Neuron (in vitro differentiated cells): Measurements from ENCODE around the gene IL34.

Experiments used
- H2AFZ ChIP-seq: one replicate; pipeline ENCODE4 v1.6.1; 2013; ENCODE audit warnings: low read depth, mild to moderate bottlenecking, inconsistent platforms, low read length, moderate library complexity
- H3K27me3 ChIP-seq: one replicate; pipeline ENCODE4 v1.6.1; 2013; ENCODE audit warnings: low read length; ENCODE audit not compliant: insufficient read depth
- H3K36me3 ChIP-seq: one replicate; pipeline ENCODE4 v1.6.1; 2013; ENCODE audit warnings: low read length; ENCODE audit not compliant: insufficient read depth
- H3K4me1 ChIP-seq: one replicate; pipeline ENCODE4 v1.6.1; 2013; ENCODE audit warnings: low read length; ENCODE audit not compliant: insufficient read depth
- H3K4me3 ChIP-seq: 2 replicates; pipeline ENCODE4 v1.5.1; 2013; ENCODE audit warnings: mild to moderate bottlenecking, low read length, moderate library complexity
- H3K9me3 ChIP-seq: one replicate; pipeline ENCODE4 v1.6.1; 2013; ENCODE audit warnings: low read length

The IL34 gene

DNA sequence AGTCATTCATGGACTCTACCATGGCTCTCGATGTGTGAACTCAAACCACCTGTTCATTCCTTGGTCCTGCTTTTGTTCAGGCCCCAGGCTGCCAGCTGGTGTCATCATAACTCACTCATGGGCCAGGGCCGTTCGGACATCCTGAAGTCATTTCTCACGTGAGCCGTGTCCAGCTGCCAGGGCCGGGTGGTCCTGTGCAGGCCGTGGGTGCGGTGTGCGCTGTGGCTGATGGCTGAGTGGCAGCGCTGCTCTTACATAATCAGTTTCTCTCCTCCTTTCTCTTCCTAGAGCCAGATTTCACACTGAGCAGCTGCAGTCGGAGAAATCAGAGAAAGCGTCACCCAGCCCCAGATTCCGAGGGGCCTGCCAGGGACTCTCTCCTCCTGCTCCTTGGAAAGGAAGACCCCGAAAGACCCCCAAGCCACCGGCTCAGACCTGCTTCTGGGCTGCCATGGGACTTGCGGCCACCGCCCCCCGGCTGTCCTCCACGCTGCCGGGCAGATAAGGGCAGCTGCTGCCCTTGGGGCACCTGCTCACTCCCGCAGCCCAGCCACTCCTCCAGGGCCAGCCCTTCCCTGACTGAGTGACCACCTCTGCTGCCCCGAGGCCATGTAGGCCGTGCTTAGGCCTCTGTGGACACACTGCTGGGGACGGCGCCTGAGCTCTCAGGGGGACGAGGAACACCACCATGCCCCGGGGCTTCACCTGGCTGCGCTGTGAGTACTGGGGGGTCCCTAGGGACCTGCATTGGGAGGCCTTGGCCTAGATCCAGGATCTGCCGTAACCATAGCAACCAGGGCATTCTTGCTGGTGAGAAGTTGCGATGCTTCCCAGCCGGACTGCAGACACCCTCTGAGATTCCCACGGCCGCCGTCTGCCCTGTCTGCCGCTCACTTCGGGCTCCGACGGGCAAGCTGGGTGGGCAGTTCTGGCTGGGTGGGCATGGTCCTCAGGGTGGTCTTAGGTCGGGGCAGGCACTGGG, at the start of gene IL34:
Gene IL34, plus strand, starts transcription at position 300 of the 982 bp plus-strand sequence. Its CDS starts 389 bp downstream, at position 689.
- Histone ChIP-seq H3K9me3 (peaks cover 7% of the 10 kb centered on the region), H2AFZ (no peak within 1 kb of the TSS), H3K36me3 (no peaks in the 10 kb centered on the region), H3K27me3 (no peaks in the 10 kb centered on the region), H3K4me3 (no peak within 1 kb of the TSS), H3K4me1 (peaks cover 13% of the 10 kb centered on the region)

DNA sequence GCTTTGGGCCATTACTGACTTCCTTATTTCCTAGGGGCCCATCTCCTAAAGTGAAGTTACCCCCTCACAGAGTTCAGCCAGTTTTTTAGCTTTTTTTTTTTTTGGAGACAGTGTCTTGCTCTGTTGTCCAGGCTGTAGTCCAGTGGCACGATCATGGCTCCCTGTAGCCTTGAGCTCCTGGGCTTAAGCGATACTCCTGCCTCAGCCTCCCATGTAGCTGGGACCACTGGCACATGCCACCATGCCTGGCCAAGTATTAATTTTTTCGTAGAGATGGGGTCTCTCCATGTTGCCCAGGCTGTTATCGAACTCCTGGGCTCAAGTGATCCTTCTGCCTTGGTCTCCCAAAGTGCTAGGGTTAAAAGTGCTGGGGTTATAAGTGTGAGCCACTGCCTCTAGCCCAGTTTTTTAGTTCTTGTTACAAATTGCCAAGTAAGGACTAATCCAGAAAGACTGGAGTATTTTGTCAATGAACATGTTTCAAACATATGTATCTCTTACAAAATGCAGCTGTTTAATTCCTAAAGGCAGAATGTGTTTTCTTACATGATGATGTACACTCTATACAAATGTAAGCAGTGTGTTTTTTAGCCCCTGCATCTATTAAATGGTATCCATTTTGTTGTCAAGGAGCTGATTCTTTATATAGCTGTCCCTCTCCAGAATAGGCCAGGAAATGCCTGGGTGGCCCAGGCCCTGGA, 49.1 kb upstream of the IL34 start:
- no peaks in the 10 kb centered on the region for H3K36me3 ChIP-seq
- no peaks in the 10 kb centered on the region for H3K9me3 ChIP-seq
- peaks cover 2% of the 10 kb centered on the region for H3K27me3 ChIP-seq
- no peak overlapping the region for H3K4me3 ChIP-seq
- H3K4me1 ChIP-seq, result peaks cover 3% of the 10 kb centered on the region
- H2AFZ ChIP-seq, result no peak overlapping the region

DNA sequence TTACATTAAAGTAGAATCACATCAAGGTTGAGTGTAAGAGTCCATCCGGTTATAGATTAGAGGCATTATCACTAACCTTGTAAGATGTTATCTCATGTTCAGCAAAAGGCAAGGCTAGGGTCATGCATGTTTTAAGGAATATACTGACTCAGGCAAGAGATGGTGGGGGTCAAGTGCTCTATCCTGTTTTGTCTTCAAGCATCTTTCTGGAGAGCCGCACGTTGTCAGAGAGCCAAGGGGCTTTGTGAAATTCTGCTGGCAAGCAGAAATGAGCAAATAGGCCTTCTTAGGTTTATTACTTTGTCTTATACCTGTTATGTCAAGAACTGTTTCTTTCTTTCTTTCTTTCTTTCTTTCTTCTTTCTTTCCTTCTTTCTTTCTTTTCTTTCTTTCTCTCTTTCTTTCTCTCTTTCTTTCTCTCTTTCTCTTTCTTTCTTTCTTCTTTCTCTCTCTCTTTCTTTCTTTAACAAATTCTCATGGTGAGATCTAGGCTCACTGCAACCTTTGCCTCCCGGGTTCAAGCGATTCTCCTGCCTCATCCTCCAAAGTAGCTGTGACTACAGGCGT, 47.3 kb upstream of the IL34 start:
- peaks cover 2% of the 10 kb centered on the region for H3K27me3 ChIP-seq
- H2AFZ ChIP-seq, result no peak overlapping the region
- H3K9me3 ChIP-seq, result no peaks in the 10 kb centered on the region

DNA sequence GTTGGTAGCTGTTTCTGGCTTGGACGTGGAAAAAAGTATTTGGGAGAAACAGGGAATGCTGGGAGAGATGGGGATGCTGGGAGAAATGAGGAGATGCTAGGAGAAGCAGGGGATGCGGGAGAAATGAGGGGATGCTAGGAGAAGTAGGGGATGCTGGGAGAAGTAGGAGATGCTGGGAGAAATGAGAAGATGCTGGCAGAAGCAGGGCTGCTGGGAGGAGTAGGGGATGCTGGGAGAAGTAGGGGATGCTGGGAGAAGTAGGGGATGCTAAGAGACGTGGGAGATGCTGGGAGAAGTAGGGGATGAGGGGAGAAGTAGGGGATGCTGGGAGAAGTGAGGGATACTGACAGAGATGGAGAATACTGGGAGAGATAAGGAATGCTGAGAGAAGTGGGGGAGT, 45.6 kb upstream of the IL34 start:
- no peaks in the 10 kb centered on the region for H3K27me3 ChIP-seq
- no peaks in the 10 kb centered on the region for H3K9me3 ChIP-seq
- peaks cover 3% of the 10 kb centered on the region for H3K4me1 ChIP-seq
- no peak overlapping the region for H3K4me3 ChIP-seq
- no peak overlapping the region for H2AFZ ChIP-seq
- H3K36me3 ChIP-seq, result no peaks in the 10 kb centered on the region

More for the DNA sequence above, 47.3 kb upstream of the IL34 start:
- Histone ChIP-seq H3K4me3 (no peak overlapping the region), H3K36me3 (no peaks in the 10 kb centered on the region), H3K4me1 (peaks cover 3% of the 10 kb centered on the region)

DNA sequence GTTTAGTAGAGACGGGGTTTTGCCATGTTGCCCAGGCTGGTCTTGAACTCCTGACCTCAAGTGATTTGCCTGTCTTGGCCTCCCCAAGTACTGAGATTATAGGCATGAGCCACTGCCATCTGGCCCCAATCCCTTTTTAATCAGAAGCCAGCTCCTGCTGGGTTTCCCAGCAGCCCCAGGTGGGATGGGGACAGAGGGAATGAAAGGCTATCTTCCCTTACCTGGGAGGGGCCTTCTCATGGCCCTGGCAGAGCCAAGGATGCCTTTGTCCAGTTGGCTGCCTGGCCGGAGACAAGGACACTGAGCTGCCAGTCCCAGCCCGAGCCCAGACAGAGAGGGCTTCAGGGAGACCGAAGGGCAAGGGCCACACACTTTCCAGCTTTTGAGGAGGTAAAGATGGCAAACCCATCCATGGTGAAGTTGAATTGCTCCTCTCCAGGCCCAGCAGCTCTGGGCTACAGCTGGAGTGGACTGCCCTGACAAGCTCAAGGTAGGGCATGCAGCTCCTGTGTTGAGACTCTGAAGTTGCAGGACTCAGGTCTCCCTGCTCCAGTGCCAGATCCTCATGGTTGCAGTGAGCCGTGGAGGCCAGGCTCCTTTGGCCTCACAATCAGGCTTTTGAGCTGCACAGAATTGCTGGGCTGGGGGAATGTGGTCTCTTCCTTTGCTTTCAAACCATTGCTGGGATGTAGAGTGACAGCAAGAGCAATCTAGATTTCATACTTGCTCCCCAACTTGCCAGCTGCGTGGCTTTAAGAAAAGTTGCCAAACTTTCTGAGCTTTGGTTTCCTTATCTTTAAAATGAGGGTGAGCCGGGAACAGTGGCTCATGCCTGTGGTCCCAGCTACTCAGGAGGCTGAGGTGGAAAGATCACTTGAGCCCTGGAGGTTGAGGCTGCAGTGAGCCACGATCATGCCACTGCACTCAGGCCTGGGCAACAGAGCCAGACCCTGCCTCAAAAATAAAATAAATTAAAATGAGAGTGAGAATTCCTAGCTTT, 44.5 kb upstream of the IL34 start:
- H3K27me3 ChIP-seq, result no peaks in the 10 kb centered on the region
- no peak overlapping the region for H2AFZ ChIP-seq
- H3K36me3 ChIP-seq, result no peaks in the 10 kb centered on the region
- H3K9me3 ChIP-seq, result no peaks in the 10 kb centered on the region
- no peak overlapping the region for H3K4me3 ChIP-seq
- peaks cover 3% of the 10 kb centered on the region for H3K4me1 ChIP-seq

DNA sequence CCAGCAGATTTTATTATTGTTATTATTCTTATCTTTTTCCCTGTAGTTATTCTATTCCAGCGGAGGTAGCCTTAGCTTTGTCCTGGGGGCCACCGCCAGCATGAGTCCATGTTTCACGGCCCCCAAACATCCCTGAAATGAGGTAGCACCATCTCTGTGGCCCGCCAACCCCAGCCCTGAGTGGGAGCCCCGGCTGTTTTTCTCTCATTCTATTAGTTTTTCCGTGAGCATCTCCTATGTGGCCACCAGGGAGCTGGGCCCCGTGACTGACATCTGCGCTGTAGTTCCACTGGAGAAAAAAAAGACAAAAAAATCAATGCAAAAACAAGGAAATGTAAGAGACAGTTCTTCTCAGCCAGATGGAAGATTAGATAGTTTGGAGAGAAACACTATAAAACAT, 43.5 kb upstream of the IL34 start:
- Histone ChIP-seq H3K36me3 (no peaks in the 10 kb centered on the region), H2AFZ (no peak overlapping the region), H3K4me3 (no peak overlapping the region), H3K4me1 (no peaks in the 10 kb centered on the region), H3K9me3 (no peaks in the 10 kb centered on the region), H3K27me3 (no peaks in the 10 kb centered on the region)

DNA sequence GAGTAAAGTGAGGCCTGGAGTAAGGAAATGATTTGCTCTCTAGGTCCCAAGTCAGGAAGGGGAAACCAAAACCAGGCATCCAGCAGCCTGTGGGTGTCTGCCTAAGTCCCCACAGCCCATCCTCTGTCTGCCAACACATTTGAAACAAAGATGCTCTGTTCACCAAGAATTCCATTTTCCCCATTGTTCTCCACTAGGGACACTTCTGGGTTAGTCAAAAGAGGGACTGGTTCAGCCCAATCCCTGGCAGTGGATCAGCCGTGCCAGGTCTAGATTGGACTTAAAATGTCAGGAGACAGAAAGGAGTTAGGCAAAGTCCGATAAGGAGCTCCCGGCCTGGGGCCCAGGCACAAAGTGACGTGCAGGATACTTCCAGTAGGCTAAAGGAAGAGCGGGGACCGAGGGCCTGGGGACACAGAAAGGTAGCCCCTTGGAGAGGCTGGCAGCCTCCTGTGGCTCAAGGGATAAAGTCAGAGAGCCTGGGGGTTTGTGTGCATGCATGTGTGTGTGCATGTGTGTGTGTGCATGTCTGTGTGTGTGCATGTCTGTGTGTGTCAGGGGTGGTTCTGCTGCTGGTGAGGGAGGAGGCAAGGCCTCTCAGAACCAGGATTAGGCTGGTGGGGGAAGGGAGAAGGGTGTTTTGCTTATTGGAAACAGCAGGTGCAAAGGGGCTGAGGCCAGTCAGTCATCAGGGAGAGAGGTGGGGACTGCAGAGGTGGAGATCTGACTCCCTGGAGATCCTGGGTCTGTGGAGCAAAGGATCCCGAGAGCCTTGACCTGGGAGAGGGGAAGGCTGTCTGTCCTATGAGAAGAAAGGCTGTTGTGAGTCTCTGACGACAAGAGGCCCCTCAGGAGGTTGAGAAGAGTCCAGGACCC, 41.7 kb upstream of the IL34 start:
- Histone ChIP-seq H2AFZ (no peak overlapping the region), H3K27me3 (no peaks in the 10 kb centered on the region), H3K4me1 (no peaks in the 10 kb centered on the region), H3K9me3 (no peaks in the 10 kb centered on the region), H3K4me3 (no peak overlapping the region), H3K36me3 (no peaks in the 10 kb centered on the region)

DNA sequence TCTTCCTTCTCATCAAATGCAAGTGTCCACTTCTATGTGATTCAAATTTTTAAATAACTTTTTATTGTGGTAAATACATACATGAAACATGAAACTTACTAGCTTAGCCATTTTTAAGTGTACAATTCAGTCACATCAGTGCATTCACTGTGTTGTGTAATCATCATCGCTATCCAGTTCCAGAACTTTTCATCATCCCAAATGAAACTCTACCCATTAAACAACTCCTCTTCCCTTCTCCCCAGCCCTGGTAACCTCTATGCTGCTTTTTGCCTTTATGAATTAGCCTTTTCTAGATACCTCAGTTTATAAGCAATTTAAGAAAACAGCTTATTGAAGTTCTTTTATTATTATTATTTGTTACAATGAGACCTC, 41.1 kb upstream of the IL34 start:
- H3K4me1 ChIP-seq, result no peaks in the 10 kb centered on the region
- H3K4me3 ChIP-seq, result no peak overlapping the region
- H3K9me3 ChIP-seq, result no peaks in the 10 kb centered on the region
- H3K27me3 ChIP-seq, result no peaks in the 10 kb centered on the region
- no peaks in the 10 kb centered on the region for H3K36me3 ChIP-seq
- H2AFZ ChIP-seq, result no peak overlapping the region

DNA sequence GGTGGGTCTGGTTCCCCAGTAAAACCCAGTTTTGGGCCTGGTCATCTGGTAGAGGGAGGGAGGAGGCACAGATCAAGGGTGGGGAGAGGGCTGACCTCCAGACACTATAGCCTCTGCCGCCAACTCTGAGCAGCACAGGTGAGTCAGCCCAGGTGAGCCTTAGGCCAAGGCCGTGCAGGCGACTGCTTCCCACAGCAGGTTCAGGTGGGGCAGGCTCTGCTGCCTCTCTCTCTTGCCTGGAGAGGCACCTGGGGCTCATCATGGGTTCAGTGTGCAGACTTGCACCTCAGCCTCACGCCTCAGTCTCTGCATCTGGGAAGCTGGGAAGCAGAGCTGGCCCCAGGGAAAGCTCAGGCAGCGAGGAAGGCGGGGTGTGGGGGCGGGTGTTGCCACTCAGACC, 37.8 kb upstream of the IL34 start:
- Histone ChIP-seq H3K36me3 (no peaks in the 10 kb centered on the region), H3K9me3 (no peaks in the 10 kb centered on the region), H3K27me3 (no peaks in the 10 kb centered on the region), H3K4me1 (no peaks in the 10 kb centered on the region), H3K4me3 (no peak overlapping the region), H2AFZ (no peak overlapping the region)

DNA sequence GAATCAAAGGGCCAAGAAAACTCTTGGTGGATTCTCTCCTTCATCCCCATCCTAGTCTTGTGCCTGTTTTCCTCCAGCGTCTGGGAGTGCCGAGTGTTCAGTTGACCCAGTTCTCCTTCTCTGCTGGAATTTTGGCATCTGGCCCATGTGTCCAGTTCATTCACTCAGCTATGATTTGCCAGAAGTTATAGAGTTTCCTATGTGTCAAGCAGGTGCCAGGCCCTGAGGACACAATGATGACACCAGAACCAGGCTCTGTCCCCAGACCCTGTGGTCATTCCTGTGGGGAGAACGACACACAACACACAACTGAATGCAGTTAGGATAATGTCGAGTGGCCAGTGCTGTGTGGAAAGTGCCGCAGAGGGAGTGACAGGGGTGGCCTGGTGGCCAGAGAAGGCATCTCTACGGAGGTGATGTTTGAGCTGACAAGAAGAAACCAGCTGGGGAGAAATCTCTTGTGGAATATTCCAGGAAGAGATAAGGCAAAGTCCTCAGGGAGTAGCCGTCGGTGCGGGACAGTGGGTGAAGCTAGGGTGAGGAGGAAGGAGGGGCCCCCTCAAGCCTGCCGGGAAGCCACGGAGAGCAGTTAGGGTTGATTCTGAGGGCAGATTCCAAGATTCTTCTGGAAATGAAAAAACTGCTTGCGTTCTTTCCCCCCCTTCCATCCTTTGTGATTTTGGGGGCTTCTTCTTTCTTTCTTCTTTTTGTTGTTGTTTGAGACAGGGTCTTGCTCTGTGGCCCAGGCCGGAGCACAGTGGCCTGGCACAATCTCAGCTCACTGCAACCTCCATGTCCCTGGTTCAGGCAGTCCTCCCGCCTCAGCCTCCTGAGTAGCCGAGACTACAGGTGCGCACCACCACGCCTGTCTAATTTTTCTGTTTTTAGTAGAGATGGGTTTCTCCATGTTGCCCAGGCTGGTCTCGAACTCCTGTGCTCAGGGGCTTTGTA, 35.8 kb upstream of the IL34 start:
- Histone ChIP-seq H3K9me3 (no peaks in the 10 kb centered on the region), H2AFZ (no peak overlapping the region), H3K4me3 (no peak overlapping the region), H3K4me1 (peaks cover 2% of the 10 kb centered on the region), H3K27me3 (no peaks in the 10 kb centered on the region), H3K36me3 (no peaks in the 10 kb centered on the region)

DNA sequence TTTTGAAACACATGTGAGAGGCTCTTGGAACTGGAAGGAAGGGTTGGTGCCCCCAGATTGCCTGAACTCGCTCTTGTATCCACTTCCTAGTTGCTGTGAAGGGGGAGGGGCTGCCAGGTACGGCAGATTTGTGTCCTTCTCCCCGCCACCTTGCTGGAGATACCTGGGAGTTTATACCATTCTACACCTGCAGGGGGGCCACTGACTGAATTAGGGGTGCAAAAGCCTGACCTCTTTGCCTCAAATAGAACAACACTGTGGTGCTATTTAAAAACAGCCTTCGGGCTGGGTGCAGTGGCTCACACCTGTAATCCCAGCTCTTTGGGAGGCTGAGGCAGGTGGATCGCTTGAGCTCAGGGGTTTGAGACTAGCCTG, 35.1 kb upstream of the IL34 start:
- H3K36me3 ChIP-seq, result no peaks in the 10 kb centered on the region
- H3K4me1 ChIP-seq, result peaks cover 2% of the 10 kb centered on the region
- H2AFZ ChIP-seq, result no peak overlapping the region
- no peaks in the 10 kb centered on the region for H3K27me3 ChIP-seq
- no peak overlapping the region for H3K4me3 ChIP-seq
- no peaks in the 10 kb centered on the region for H3K9me3 ChIP-seq
